ENCODE measurements around the gene CCDC18.
"Not testable (repeated sequence)": the region's sequence is repeated elsewhere in the genome, so short reads cannot be mapped to it uniquely, and the experiment has no call there.

Gene CCDC18

DNA sequence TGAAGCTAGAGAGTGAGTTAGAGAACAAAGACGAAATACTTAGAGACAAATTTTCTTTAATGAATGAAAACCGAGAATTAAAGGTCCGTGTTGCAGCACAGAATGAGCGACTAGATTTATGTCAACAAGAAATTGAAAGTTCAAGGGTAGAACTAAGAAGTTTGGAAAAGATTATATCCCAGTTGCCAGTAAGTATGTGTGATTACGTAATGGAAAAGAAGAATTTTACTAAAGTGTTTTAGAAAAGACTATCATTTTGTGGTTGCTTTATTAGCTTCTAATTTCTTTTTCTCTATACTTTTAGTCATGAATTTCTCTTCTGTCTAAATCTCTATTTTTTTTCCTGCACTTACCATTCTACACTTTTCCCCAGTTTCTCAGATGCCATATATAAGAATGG lies 26.7 kb downstream of the CCDC18 start:
- Histone ChIP-seq H3K4me3 (ENCODE audit: low read length) (no peak overlapping the region), H3K36me3 (ENCODE audit: control insufficient read depth, insufficient read depth, low read length) (no peaks in the 10 kb centered on the region), H3K27me3 (ENCODE audit: control insufficient read depth, insufficient read depth, low read length) (no peaks in the 10 kb centered on the region), H3K9ac (ENCODE audit: low read length) (no peak overlapping the region), H3K9me3 (ENCODE audit: control insufficient read depth, low read length) (no peaks in the 10 kb centered on the region), H3K4me1 (ENCODE audit: control insufficient read depth, insufficient read depth, low read length) (no peaks in the 10 kb centered on the region)

GRCh38 chr1:93215322-93215721 lies 34.8 kb downstream of the CCDC18 start:
- no peaks in the 10 kb centered on the region for H3K4me1 ChIP-seq (ENCODE audit: control insufficient read depth, insufficient read depth, low read length)
- H3K9ac ChIP-seq (ENCODE audit: low read length), result no peak overlapping the region
- H3K4me3 ChIP-seq (ENCODE audit: low read length), result no peak overlapping the region
- H3K27me3 ChIP-seq (ENCODE audit: control insufficient read depth, insufficient read depth, low read length), result no peaks in the 10 kb centered on the region
- H3K9me3 ChIP-seq (ENCODE audit: control insufficient read depth, low read length), result no peaks in the 10 kb centered on the region
- H3K36me3 ChIP-seq (ENCODE audit: control insufficient read depth, insufficient read depth, low read length), result no peaks in the 10 kb centered on the region

- H3K27me3 ChIP-seq (ENCODE audit: control insufficient read depth, insufficient read depth, low read length), result no peaks in the 10 kb centered on the region
- H3K36me3 ChIP-seq (ENCODE audit: control insufficient read depth, insufficient read depth, low read length), result no peaks in the 10 kb centered on the region
- H3K9me3 ChIP-seq (ENCODE audit: control insufficient read depth, low read length), result no peaks in the 10 kb centered on the region
- H3K4me1 ChIP-seq (ENCODE audit: control insufficient read depth, insufficient read depth, low read length), result no peaks in the 10 kb centered on the region
- H3K4me3 ChIP-seq (ENCODE audit: low read length), result no peak overlapping the region
- no peak overlapping the region for H3K9ac ChIP-seq (ENCODE audit: low read length)
These were observed 38.9 kb downstream of the CCDC18 start for GRCh38 chr1:93219443-93219842.

DNA sequence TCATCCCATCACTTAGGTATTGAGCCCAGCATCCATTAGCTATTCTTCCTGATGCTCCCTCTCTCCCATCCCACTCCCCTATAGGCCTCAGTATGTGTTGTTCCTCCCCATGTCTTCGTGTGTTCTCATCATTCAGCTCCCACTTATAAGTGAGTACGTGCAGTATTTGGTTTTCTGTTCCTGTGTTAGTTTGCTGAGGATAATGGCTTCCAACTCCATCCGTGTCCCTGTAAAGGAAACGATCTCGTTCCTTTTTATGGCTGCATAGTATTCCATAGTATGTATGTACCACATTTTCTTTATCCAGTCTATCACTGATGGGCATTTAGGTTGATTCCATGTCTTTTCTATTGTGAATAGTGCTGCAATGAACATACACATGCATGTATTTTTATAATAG lies 40.2 kb downstream of the CCDC18 start:
- H3K4me3 ChIP-seq (ENCODE audit: low read length); H3K36me3 ChIP-seq (ENCODE audit: control insufficient read depth, insufficient read depth, low read length); H3K4me1 ChIP-seq (ENCODE audit: control insufficient read depth, insufficient read depth, low read length); H3K27me3 ChIP-seq (ENCODE audit: control insufficient read depth, insufficient read depth, low read length); H3K9ac ChIP-seq (ENCODE audit: low read length); H3K9me3 ChIP-seq (ENCODE audit: control insufficient read depth, low read length): not testable (repeated sequence)

GRCh38 chr1:93221913-93222312 lies 41.4 kb downstream of the CCDC18 start:
- no peak overlapping the region for H3K9ac ChIP-seq (ENCODE audit: low read length)
- H3K36me3 ChIP-seq (ENCODE audit: control insufficient read depth, insufficient read depth, low read length), result no peaks in the 10 kb centered on the region
- no peaks in the 10 kb centered on the region for H3K27me3 ChIP-seq (ENCODE audit: control insufficient read depth, insufficient read depth, low read length)
- H3K4me3 ChIP-seq (ENCODE audit: low read length), result no peak overlapping the region
- no peaks in the 10 kb centered on the region for H3K4me1 ChIP-seq (ENCODE audit: control insufficient read depth, insufficient read depth, low read length)
- H3K9me3 ChIP-seq (ENCODE audit: control insufficient read depth, low read length), result no peaks in the 10 kb centered on the region

- H3K27me3 ChIP-seq (ENCODE audit: control insufficient read depth, insufficient read depth, low read length), result no peaks in the 10 kb centered on the region
- H3K4me3 ChIP-seq (ENCODE audit: low read length), result no peak overlapping the region
- no peaks in the 10 kb centered on the region for H3K4me1 ChIP-seq (ENCODE audit: control insufficient read depth, insufficient read depth, low read length)
- H3K9me3 ChIP-seq (ENCODE audit: control insufficient read depth, low read length), result no peaks in the 10 kb centered on the region
- H3K9ac ChIP-seq (ENCODE audit: low read length), result no peak overlapping the region
- H3K36me3 ChIP-seq (ENCODE audit: control insufficient read depth, insufficient read depth, low read length), result no peaks in the 10 kb centered on the region
These were observed 42.6 kb downstream of the CCDC18 start for GRCh38 chr1:93223023-93223675.

DNA sequence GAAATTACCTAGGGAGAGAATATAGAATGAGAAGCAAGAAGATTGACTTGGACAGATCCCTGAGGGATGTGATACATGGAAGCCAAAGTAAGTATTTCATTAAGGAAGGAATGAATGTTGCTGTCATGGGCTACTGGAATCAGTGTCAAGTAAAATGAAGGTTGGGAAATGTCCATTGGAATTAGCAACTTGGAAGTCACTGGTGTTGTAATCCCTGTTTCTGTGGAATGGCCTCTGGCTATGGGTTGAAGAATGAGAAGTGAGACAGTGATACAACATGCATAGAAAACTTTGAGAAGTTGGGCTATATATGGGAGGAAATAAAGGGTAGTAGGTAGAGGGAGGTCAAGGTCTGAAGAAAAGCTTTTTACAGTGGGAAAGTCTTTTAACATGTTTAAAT lies 54.7 kb downstream of the CCDC18 start:
- no peaks in the 10 kb centered on the region for H3K9me3 ChIP-seq (ENCODE audit: control insufficient read depth, low read length)
- no peaks in the 10 kb centered on the region for H3K4me1 ChIP-seq (ENCODE audit: control insufficient read depth, insufficient read depth, low read length)
- no peak overlapping the region for H3K9ac ChIP-seq (ENCODE audit: low read length)
- no peaks in the 10 kb centered on the region for H3K36me3 ChIP-seq (ENCODE audit: control insufficient read depth, insufficient read depth, low read length)
- no peaks in the 10 kb centered on the region for H3K27me3 ChIP-seq (ENCODE audit: control insufficient read depth, insufficient read depth, low read length)
- no peak overlapping the region for H3K4me3 ChIP-seq (ENCODE audit: low read length)

DNA sequence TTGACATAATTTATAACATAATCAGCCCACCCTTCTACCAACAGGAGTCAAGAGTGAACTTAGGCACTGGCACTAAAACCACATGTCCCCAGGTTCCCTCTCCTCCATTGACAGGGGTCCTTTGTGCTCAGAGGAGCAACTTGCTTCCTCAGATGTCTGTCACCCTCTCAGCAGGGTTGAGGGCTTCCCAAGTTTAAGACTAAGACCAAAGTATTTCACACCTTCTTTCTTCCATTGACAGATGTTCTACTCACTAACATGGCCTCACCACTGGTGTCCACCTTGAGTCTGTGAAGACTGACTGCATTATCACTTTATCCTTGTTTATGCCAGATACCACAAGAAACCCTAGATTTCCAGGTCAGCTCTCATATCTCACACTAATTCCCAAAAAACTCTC lies 56.5 kb downstream of the CCDC18 start:
- Histone ChIP-seq H3K36me3 (ENCODE audit: control insufficient read depth, insufficient read depth, low read length) (no peaks in the 10 kb centered on the region), H3K27me3 (ENCODE audit: control insufficient read depth, insufficient read depth, low read length) (no peaks in the 10 kb centered on the region), H3K9ac (ENCODE audit: low read length) (no peak overlapping the region), H3K4me1 (ENCODE audit: control insufficient read depth, insufficient read depth, low read length) (no peaks in the 10 kb centered on the region), H3K9me3 (ENCODE audit: control insufficient read depth, low read length) (no peaks in the 10 kb centered on the region), H3K4me3 (ENCODE audit: low read length) (no peak overlapping the region)

GRCh38 chr1:93238425-93238824 lies 57.9 kb downstream of the CCDC18 start:
- Histone ChIP-seq H3K36me3 (ENCODE audit: control insufficient read depth, insufficient read depth, low read length) (no peaks in the 10 kb centered on the region), H3K27me3 (ENCODE audit: control insufficient read depth, insufficient read depth, low read length) (no peaks in the 10 kb centered on the region), H3K9ac (ENCODE audit: low read length) (no peak overlapping the region), H3K9me3 (ENCODE audit: control insufficient read depth, low read length) (peaks cover 4% of the 10 kb centered on the region), H3K4me3 (ENCODE audit: low read length) (no peak overlapping the region), H3K4me1 (ENCODE audit: control insufficient read depth, insufficient read depth, low read length) (no peaks in the 10 kb centered on the region)

DNA sequence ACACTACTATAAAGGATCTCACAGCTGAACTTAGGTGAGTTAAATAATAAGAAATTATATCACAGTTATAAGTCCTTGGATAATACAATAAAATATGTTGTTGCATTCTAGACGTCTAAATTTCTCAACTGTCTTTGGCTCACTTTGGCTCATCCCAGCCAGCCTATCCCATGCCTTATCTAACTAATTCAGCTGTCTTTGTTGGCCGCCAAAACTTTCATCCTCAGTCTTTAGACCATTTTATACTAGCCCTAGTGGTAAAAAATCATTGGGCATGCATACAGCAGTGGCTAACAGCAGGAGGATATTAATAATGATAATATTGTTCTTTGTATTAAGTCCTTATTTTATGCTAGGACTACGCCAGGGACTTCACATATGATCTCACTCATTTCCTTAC lies 59.3 kb downstream of the CCDC18 start:
- no peak overlapping the region for H3K9ac ChIP-seq (ENCODE audit: low read length)
- no peaks in the 10 kb centered on the region for H3K36me3 ChIP-seq (ENCODE audit: control insufficient read depth, insufficient read depth, low read length)
- H3K9me3 ChIP-seq (ENCODE audit: control insufficient read depth, low read length), result peaks cover 4% of the 10 kb centered on the region
- H3K4me3 ChIP-seq (ENCODE audit: low read length), result no peak overlapping the region
- H3K27me3 ChIP-seq (ENCODE audit: control insufficient read depth, insufficient read depth, low read length), result no peaks in the 10 kb centered on the region
- H3K4me1 ChIP-seq (ENCODE audit: control insufficient read depth, insufficient read depth, low read length), result no peaks in the 10 kb centered on the region

- not testable (repeated sequence) for H3K4me3 ChIP-seq (ENCODE audit: low read length); H3K27me3 ChIP-seq (ENCODE audit: control insufficient read depth, insufficient read depth, low read length); H3K9me3 ChIP-seq (ENCODE audit: control insufficient read depth, low read length); H3K9ac ChIP-seq (ENCODE audit: low read length); H3K36me3 ChIP-seq (ENCODE audit: control insufficient read depth, insufficient read depth, low read length); H3K4me1 ChIP-seq (ENCODE audit: control insufficient read depth, insufficient read depth, low read length)
These were observed 62.7 kb downstream of the CCDC18 start for GRCh38 chr1:93243233-93243632.

GRCh38 chr1:93244298-93245069 lies 64.0 kb downstream of the CCDC18 start:
- Histone ChIP-seq H3K36me3 (ENCODE audit: control insufficient read depth, insufficient read depth, low read length) (no peaks in the 10 kb centered on the region), H3K9me3 (ENCODE audit: control insufficient read depth, low read length) (peaks cover 4% of the 10 kb centered on the region), H3K4me3 (ENCODE audit: low read length) (no peak overlapping the region), H3K27me3 (ENCODE audit: control insufficient read depth, insufficient read depth, low read length) (no peaks in the 10 kb centered on the region), H3K9ac (ENCODE audit: low read length) (no peak overlapping the region), H3K4me1 (ENCODE audit: control insufficient read depth, insufficient read depth, low read length) (no peaks in the 10 kb centered on the region)
